Measurements from ENCODE around the gene PTH1R.

PTH1R gene

GRCh38 chr3:46903341-46904302 is 26.1 kb downstream of the PTH1R start:
- Histone ChIP-seq H3K27me3 (ENCODE audit: insufficient read depth, poor library complexity, severe bottlenecking) (no peaks in the 10 kb centered on the region), H3K4me3 (replicated peaks; ENCODE audit: insufficient read depth, low read length) (no peak overlapping the region), H3K27ac (replicated peaks) (no peak overlapping the region)
- no peak for DNase-seq (ENCODE audit: low read depth in 1 of 2, low spot score in 1 of 2)
- TF ChIP-seq POLR2AphosphoS5 (IDR thresholded peaks at IDR 0.05; ENCODE audit: low read depth): no peak

- Histone ChIP-seq H3K27me3 (ENCODE audit: insufficient read depth, poor library complexity, severe bottlenecking) (no peaks in the 10 kb centered on the region), H3K4me3 (replicated peaks; ENCODE audit: insufficient read depth, low read length) (no peak overlapping the region), H3K27ac (replicated peaks) (no peak overlapping the region)
- DNase-seq (ENCODE audit: low read depth in 1 of 2, low spot score in 1 of 2): no peak
- TF ChIP-seq POLR2AphosphoS5 (IDR thresholded peaks at IDR 0.05; ENCODE audit: low read depth) (no peak), REST (IDR thresholded peaks at IDR 0.05; ENCODE audit: insufficient replicate concordance, low read depth) (no peak), GABPA (IDR thresholded peaks at IDR 0.05; ENCODE audit: low read depth) (no peak), SPI1 (IDR thresholded peaks at IDR 0.05; ENCODE audit: borderline replicate concordance, low read depth) (no peak)
- TF ChIP-seq, protein P1, sequence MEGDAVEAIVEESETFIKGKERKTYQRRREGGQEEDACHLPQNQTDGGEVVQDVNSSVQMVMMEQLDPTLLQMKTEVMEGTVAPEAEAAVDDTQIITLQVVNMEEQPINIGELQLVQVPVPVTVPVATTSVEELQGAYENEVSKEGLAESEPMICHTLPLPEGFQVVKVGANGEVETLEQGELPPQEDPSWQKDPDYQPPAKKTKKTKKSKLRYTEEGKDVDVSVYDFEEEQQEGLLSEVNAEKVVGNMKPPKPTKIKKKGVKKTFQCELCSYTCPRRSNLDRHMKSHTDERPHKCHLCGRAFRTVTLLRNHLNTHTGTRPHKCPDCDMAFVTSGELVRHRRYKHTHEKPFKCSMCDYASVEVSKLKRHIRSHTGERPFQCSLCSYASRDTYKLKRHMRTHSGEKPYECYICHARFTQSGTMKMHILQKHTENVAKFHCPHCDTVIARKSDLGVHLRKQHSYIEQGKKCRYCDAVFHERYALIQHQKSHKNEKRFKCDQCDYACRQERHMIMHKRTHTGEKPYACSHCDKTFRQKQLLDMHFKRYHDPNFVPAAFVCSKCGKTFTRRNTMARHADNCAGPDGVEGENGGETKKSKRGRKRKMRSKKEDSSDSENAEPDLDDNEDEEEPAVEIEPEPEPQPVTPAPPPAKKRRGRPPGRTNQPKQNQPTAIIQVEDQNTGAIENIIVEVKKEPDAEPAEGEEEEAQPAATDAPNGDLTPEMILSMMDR (IDR thresholded peaks at IDR 0.05; ENCODE audit: insufficient read depth, low read length): no peak
Observed at GRCh38 chr3:46904303-46905212, 27.0 kb downstream of the PTH1R start.

GRCh38 chr3:46905213-46905560 is 27.7 kb downstream of the PTH1R start:
- TF ChIP-seq REST (IDR thresholded peaks at IDR 0.05; ENCODE audit: insufficient replicate concordance, low read depth) (no peak), GABPA (IDR thresholded peaks at IDR 0.05; ENCODE audit: low read depth) (no peak), POLR2AphosphoS5 (IDR thresholded peaks at IDR 0.05; ENCODE audit: low read depth) (no peak), SPI1 (IDR thresholded peaks at IDR 0.05; ENCODE audit: borderline replicate concordance, low read depth) (no peak)
- TF ChIP-seq, protein P1 (IDR thresholded peaks at IDR 0.05; ENCODE audit: insufficient read depth, low read length): no peak
- Histone ChIP-seq H3K4me3 (replicated peaks; ENCODE audit: insufficient read depth, low read length) (no peak overlapping the region), H3K27ac (replicated peaks) (no peak overlapping the region), H3K27me3 (ENCODE audit: insufficient read depth, poor library complexity, severe bottlenecking) (no peaks in the 10 kb centered on the region)
- DNase-seq (ENCODE audit: low read depth in 1 of 2, low spot score in 1 of 2): no peak
